ENCODE data around the gene WDR26. TPM values are rescaled to one million over a fixed set of nuclear protein-coding genes. Genes with fewer than 3 reads are reported as not detected.

The WDR26 gene
- total RNA-seq, 1 experiment from 2014 or later = 29.9 TPM

Other genes with a start within 250 kb of the WDR26 start
- gene NVL, start 104.6 kb downstream of the WDR26 start, total RNA-seq (2014; rRNA removed; shearing (Covaris generic); ENCODE audit: low replicate concordance) = 16.7 and 17.5 TPM in 2 replicates
- gene CNIH4, start 77.9 kb downstream of the WDR26 start, total RNA-seq (2014; rRNA removed; shearing (Covaris generic); ENCODE audit: low replicate concordance) = 60.4 and 117 TPM in 2 replicates
- 0.81 and 0.95 TPM in 2 replicates for gene CNIH3, start 181.5 kb upstream of the WDR26 start, total RNA-seq (2014; rRNA removed; shearing (Covaris generic); ENCODE audit: low replicate concordance)

Measured in Caki2 (cell line).